Chondrocyte (in vitro differentiated cells): Measurements from ENCODE around the gene ARVCF. TPM values are rescaled to one million over a fixed set of nuclear protein-coding genes. Genes with fewer than 3 reads are reported as not detected.

ENCODE experiments used
- DNase-seq: peaks from one replicate; pipeline ENCODE4 v3.0.0; 2021; ENCODE audit warnings: mixed read lengths, low spot score
- H3K27ac Mint-ChIP-seq: one replicate; pipeline ENCODE4 v1.8.0; 2021; ENCODE audit warnings: mild to moderate bottlenecking, moderate library complexity, mixed read lengths; ENCODE audit not compliant: unreplicated experiment
- H3K27me3 Mint-ChIP-seq: 2 replicates; pipeline ENCODE4 v1.8.0; 2021; ENCODE audit warnings: low read depth, mixed read lengths
- H3K36me3 Mint-ChIP-seq: 2 replicates; pipeline ENCODE4 v1.8.0; 2021; ENCODE audit warnings: low read depth, mixed read lengths
- H3K4me1 Mint-ChIP-seq: 2 replicates; pipeline ENCODE4 v1.8.0; 2021; ENCODE audit warnings: low read depth, mild to moderate bottlenecking, mixed read lengths
- H3K4me3 Mint-ChIP-seq: one replicate; pipeline ENCODE4 v1.8.0; 2021; ENCODE audit warnings: mild to moderate bottlenecking, moderate library complexity, mixed read lengths; ENCODE audit not compliant: unreplicated experiment
- H3K9me3 Mint-ChIP-seq: 2 replicates; pipeline ENCODE4 v1.8.0; 2021; ENCODE audit warnings: low read depth, mixed read lengths
- CTCF ChIP-seq: fragments of 200-600 bp; sonication (generic); IDR thresholded peaks from 2 replicates; pipeline ENCODE4 v1.5.0; 2021; ENCODE audit warnings: antibody characterized with exemption, mild to moderate bottlenecking, moderate library complexity
- total RNA-seq: library from RNA; stranded (reverse); gene quantifications from 3 replicates; pipeline ENCODE4 v1.2.1, GENCODE V29; 2021

Gene ARVCF
- total RNA-seq, 1 donor from 2014 or later, result 24.2 TPM

- DNase-seq, result no peak
- H3K27ac Mint-ChIP-seq, result peak overlapping the region; percentile 68
- H3K27me3 Mint-ChIP-seq, result no peaks in the 10 kb centered on the region
- no peak for TF ChIP-seq CTCF
- H3K36me3 Mint-ChIP-seq, result no peaks in the 10 kb centered on the region
- no peaks in the 10 kb centered on the region for H3K9me3 Mint-ChIP-seq
- no peak overlapping the region for H3K4me3 Mint-ChIP-seq
- peaks cover 38% of the 10 kb centered on the region for H3K4me1 Mint-ChIP-seq
These were observed 25.3 kb downstream of the ARVCF start for GRCh38 chr22:19991395-19991644.

GRCh38 chr22:19990609-19991394, 25.8 kb downstream of the ARVCF start:
- H3K27me3 Mint-ChIP-seq, result no peaks in the 10 kb centered on the region

GRCh38 chr22:19990188-19990587, 26.4 kb downstream of the ARVCF start:
- Mint-ChIP-seq H3K27me3 (no peaks in the 10 kb centered on the region), H3K36me3 (no peaks in the 10 kb centered on the region), H3K4me1 (peaks cover 36% of the 10 kb centered on the region), H3K4me3 (no peak overlapping the region), H3K9me3 (no peaks in the 10 kb centered on the region), H3K27ac (no peak overlapping the region)
- DNase-seq, result peak; percentile 48
- TF ChIP-seq CTCF, result no peak

More at GRCh38 chr22:19990609-19991394, 25.8 kb downstream of the ARVCF start:
- Mint-ChIP-seq H3K4me3 (no peak overlapping the region), H3K4me1 (peaks cover 36% of the 10 kb centered on the region), H3K27ac (peak overlapping the region; percentile 68), H3K36me3 (no peaks in the 10 kb centered on the region), H3K9me3 (no peaks in the 10 kb centered on the region)
- peak; percentile 93 for DNase-seq
- TF ChIP-seq CTCF, result no peak

GRCh38 chr22:19989725-19990067, 26.9 kb downstream of the ARVCF start:
- no peaks in the 10 kb centered on the region for H3K36me3 Mint-ChIP-seq

More at GRCh38 chr22:19989725-19990067, 26.9 kb downstream of the ARVCF start:
- DNase-seq, result no peak
- TF ChIP-seq CTCF, result no peak
- H3K27me3 Mint-ChIP-seq, result no peaks in the 10 kb centered on the region
- no peak overlapping the region for H3K27ac Mint-ChIP-seq
- H3K9me3 Mint-ChIP-seq, result no peaks in the 10 kb centered on the region
- peaks cover 36% of the 10 kb centered on the region for H3K4me1 Mint-ChIP-seq
- H3K4me3 Mint-ChIP-seq, result no peak overlapping the region
